ENCODE measurements around the gene ELP4.

The ELP4 gene

DNA sequence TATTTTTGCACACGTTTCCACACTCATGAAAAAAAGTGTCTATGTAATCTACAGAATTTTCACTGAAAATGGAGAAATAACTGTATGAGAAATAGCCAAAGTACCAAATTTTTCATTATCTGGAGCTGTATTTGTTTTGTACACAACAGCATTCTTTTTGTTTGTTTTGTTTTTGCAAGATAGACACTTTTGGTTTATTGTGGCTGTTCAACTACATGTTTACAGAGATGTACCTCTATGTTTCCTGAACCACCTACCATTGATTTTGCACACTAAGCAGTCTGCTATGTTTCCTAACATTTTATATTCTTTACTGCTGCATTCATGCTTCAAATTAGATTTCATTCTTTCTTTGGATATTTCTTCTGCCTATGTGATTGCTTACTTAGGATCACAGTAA is 116.3 kb downstream of the ELP4 start:
- Histone ChIP-seq H3K36me3 (ENCODE audit: control insufficient read depth in 1 of 2, insufficient read depth in 2 of 2, low read depth in 1 of 2, low read length in 2 of 2) (no peaks in the 10 kb centered on the region), H3K27me3 (ENCODE audit: control insufficient read depth in 1 of 2, insufficient read depth in 1 of 2, low read length in 2 of 2) (no peaks in the 10 kb centered on the region), H3K4me1 (ENCODE audit: control insufficient read depth, insufficient read depth, low read depth, low read length) (no peaks in the 10 kb centered on the region), H2BK12ac (ENCODE audit: low read length in 2 of 2) (no peak overlapping the region), H3K14ac (ENCODE audit: low read length in 2 of 2) (no peak overlapping the region), H3K18ac (ENCODE audit: low read depth in 1 of 2, low read length in 2 of 2) (no peak overlapping the region), H2AFZ (ENCODE audit: low read depth, low read length) (no peak overlapping the region), H2BK120ac (ENCODE audit: low read depth, low read length) (no peak overlapping the region), H3K4me3 (ENCODE audit: insufficient read depth in 1 of 2, low read depth in 1 of 2, low read length in 2 of 2) (no peak overlapping the region), H3K9me3 (ENCODE audit: control insufficient read depth, low read length) (no peaks in the 10 kb centered on the region), H3K4me2 (ENCODE audit: low read length, poor library complexity, severe bottlenecking) (no peak overlapping the region), H4K91ac (ENCODE audit: low read length) (no peak overlapping the region), H3K9ac (ENCODE audit: low read length) (no peak overlapping the region), H2BK5ac (ENCODE audit: low read depth, low read length, poor library complexity, severe bottlenecking) (no peak overlapping the region), H4K8ac (ENCODE audit: low read length) (no peak overlapping the region), H2AK5ac (ENCODE audit: low read length, severe bottlenecking) (no peak overlapping the region), H3K4ac (ENCODE audit: low read depth in 1 of 2, low read length in 2 of 2) (no peak overlapping the region), H3K27ac (ENCODE audit: low read length, poor library complexity, severe bottlenecking) (no peak overlapping the region), H3K23ac (ENCODE audit: low read length in 2 of 2) (no peak overlapping the region), H2BK15ac (ENCODE audit: low read depth, poor library complexity, severe bottlenecking) (no peak overlapping the region), H3K79me1 (replicated peaks; ENCODE audit: low read length, poor library complexity, severe bottlenecking) (no peaks in the 10 kb centered on the region)
- DNase-seq = no peak
- no CpG with 5 or more reads among the region's 1 CpG for WGBS

DNA sequence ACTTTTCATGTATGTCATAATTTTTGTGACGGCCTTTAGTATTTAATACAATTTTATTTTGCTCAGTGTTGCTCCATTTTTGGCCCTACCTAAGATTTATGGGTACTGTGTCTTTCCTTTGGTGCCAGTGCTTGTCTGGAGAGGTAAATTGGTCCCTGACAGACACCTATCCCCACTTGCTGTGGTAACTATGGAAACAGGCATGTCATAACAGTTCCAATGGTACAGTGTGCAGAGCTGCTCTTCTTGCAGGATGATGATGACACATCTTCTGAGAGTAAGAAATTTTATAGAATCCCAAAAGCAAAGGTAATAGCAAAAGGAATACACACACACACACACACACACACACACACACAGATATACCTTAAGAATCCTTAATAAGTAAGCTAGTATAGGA is 118.5 kb downstream of the ELP4 start:
- H3K23ac ChIP-seq (ENCODE audit: low read length in 2 of 2) = no peak overlapping the region
- no peaks in the 10 kb centered on the region for H3K4me1 ChIP-seq (ENCODE audit: control insufficient read depth, insufficient read depth, low read depth, low read length)
- no peak overlapping the region for H2BK12ac ChIP-seq (ENCODE audit: low read length in 2 of 2)
- H3K4me2 ChIP-seq (ENCODE audit: low read length, poor library complexity, severe bottlenecking) = no peak overlapping the region
- no peak overlapping the region for H3K27ac ChIP-seq (ENCODE audit: low read length, poor library complexity, severe bottlenecking)
- H3K9ac ChIP-seq (ENCODE audit: low read length) = no peak overlapping the region
- no peaks in the 10 kb centered on the region for H3K36me3 ChIP-seq (ENCODE audit: control insufficient read depth in 1 of 2, insufficient read depth in 2 of 2, low read depth in 1 of 2, low read length in 2 of 2)
- no peaks in the 10 kb centered on the region for H3K79me1 ChIP-seq (replicated peaks; ENCODE audit: low read length, poor library complexity, severe bottlenecking)
- no peak overlapping the region for H3K4me3 ChIP-seq (ENCODE audit: insufficient read depth in 1 of 2, low read depth in 1 of 2, low read length in 2 of 2)
- H3K27me3 ChIP-seq (ENCODE audit: control insufficient read depth in 1 of 2, insufficient read depth in 1 of 2, low read length in 2 of 2) = no peaks in the 10 kb centered on the region
- no peak overlapping the region for H2BK5ac ChIP-seq (ENCODE audit: low read depth, low read length, poor library complexity, severe bottlenecking)
- whole genome bisulfite sequencing = no CpG with 5 or more reads among the region's 1 CpG
- no peak for DNase-seq
- H2BK15ac ChIP-seq (ENCODE audit: low read depth, poor library complexity, severe bottlenecking) = no peak overlapping the region
- no peak overlapping the region for H4K91ac ChIP-seq (ENCODE audit: low read length)
- no peak overlapping the region for H2AFZ ChIP-seq (ENCODE audit: low read depth, low read length)
- H2BK120ac ChIP-seq (ENCODE audit: low read depth, low read length) = no peak overlapping the region
- no peak overlapping the region for H3K4ac ChIP-seq (ENCODE audit: low read depth in 1 of 2, low read length in 2 of 2)
- H2AK5ac ChIP-seq (ENCODE audit: low read length, severe bottlenecking) = no peak overlapping the region
- H3K14ac ChIP-seq (ENCODE audit: low read length in 2 of 2) = no peak overlapping the region
- no peak overlapping the region for H4K8ac ChIP-seq (ENCODE audit: low read length)
- H3K18ac ChIP-seq (ENCODE audit: low read depth in 1 of 2, low read length in 2 of 2) = no peak overlapping the region
- no peaks in the 10 kb centered on the region for H3K9me3 ChIP-seq (ENCODE audit: control insufficient read depth, low read length)

DNA sequence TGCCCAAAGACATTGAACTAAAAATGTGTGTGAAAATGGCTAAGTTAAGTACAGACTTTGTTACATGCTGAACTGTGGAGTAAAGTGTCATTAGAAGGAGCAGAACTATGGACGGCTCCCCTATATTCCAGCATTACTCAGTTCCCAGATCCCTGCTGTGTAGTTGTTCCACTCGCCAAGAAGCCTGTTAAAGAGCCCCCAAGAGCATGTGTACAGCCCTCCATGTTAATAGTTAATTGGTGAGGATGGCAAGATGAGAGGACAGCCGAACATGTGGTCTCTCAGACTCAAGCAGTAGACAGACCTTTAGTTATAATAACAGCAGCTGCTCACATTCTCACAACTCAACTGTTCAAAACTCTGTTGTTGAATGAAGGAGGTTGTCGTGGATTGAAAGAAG is 127.4 kb downstream of the ELP4 start:
- Histone ChIP-seq H3K79me1 (replicated peaks; ENCODE audit: low read length, poor library complexity, severe bottlenecking) (no peaks in the 10 kb centered on the region), H3K4me3 (ENCODE audit: insufficient read depth in 1 of 2, low read depth in 1 of 2, low read length in 2 of 2) (no peak overlapping the region), H3K27me3 (ENCODE audit: control insufficient read depth in 1 of 2, insufficient read depth in 1 of 2, low read length in 2 of 2) (no peaks in the 10 kb centered on the region), H3K36me3 (ENCODE audit: control insufficient read depth in 1 of 2, insufficient read depth in 2 of 2, low read depth in 1 of 2, low read length in 2 of 2) (no peaks in the 10 kb centered on the region), H3K18ac (ENCODE audit: low read depth in 1 of 2, low read length in 2 of 2) (no peak overlapping the region), H2AFZ (ENCODE audit: low read depth, low read length) (no peak overlapping the region), H2BK12ac (ENCODE audit: low read length in 2 of 2) (no peak overlapping the region), H3K4me2 (ENCODE audit: low read length, poor library complexity, severe bottlenecking) (no peak overlapping the region), H4K8ac (ENCODE audit: low read length) (no peak overlapping the region), H3K9me3 (ENCODE audit: control insufficient read depth, low read length) (no peaks in the 10 kb centered on the region), H2BK5ac (ENCODE audit: low read depth, low read length, poor library complexity, severe bottlenecking) (no peak overlapping the region), H3K27ac (ENCODE audit: low read length, poor library complexity, severe bottlenecking) (no peak overlapping the region), H3K23ac (ENCODE audit: low read length in 2 of 2) (no peak overlapping the region), H3K14ac (ENCODE audit: low read length in 2 of 2) (no peak overlapping the region), H3K9ac (ENCODE audit: low read length) (no peak overlapping the region), H4K91ac (ENCODE audit: low read length) (no peak overlapping the region), H3K4me1 (ENCODE audit: control insufficient read depth, insufficient read depth, low read depth, low read length) (no peaks in the 10 kb centered on the region), H2BK120ac (ENCODE audit: low read depth, low read length) (no peak overlapping the region), H2BK15ac (ENCODE audit: low read depth, poor library complexity, severe bottlenecking) (no peak overlapping the region), H2AK5ac (ENCODE audit: low read length, severe bottlenecking) (no peak overlapping the region), H3K4ac (ENCODE audit: low read depth in 1 of 2, low read length in 2 of 2) (no peak overlapping the region)
- DNase-seq = no peak
- no CpG with 5 or more reads among the region's 4 CpGs for WGBS

DNA sequence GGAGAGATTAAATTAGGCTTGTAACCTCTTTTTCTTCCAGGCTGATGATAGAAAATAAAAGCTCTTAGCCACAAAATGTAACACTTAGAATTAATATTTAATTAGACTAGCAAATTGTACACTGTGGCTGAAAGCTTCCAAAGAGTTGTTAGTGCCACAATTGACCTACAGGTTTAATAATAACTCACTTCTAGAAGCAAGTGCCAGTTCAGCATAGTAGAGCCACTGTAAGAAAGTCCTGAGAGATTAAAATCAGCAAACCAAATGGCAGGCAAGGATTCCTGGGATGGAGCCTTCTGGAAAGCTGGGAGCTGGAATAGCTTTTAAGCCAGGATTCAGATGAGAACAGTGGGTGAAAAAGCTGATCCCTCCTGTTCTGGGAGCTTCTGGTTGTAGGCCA is 131.0 kb downstream of the ELP4 start:
- Histone ChIP-seq H4K91ac (ENCODE audit: low read length) (no peak overlapping the region), H3K4me1 (ENCODE audit: control insufficient read depth, insufficient read depth, low read depth, low read length) (no peaks in the 10 kb centered on the region), H3K18ac (ENCODE audit: low read depth in 1 of 2, low read length in 2 of 2) (no peak overlapping the region), H3K4ac (ENCODE audit: low read depth in 1 of 2, low read length in 2 of 2) (no peak overlapping the region), H2BK15ac (ENCODE audit: low read depth, poor library complexity, severe bottlenecking) (no peak overlapping the region), H3K23ac (ENCODE audit: low read length in 2 of 2) (no peak overlapping the region), H3K27me3 (ENCODE audit: control insufficient read depth in 1 of 2, insufficient read depth in 1 of 2, low read length in 2 of 2) (no peaks in the 10 kb centered on the region), H2BK12ac (ENCODE audit: low read length in 2 of 2) (no peak overlapping the region), H3K9ac (ENCODE audit: low read length) (no peak overlapping the region), H3K27ac (ENCODE audit: low read length, poor library complexity, severe bottlenecking) (peak overlapping the region; percentile 7), H4K8ac (ENCODE audit: low read length) (no peak overlapping the region), H3K14ac (ENCODE audit: low read length in 2 of 2) (no peak overlapping the region), H3K9me3 (ENCODE audit: control insufficient read depth, low read length) (no peaks in the 10 kb centered on the region), H2AK5ac (ENCODE audit: low read length, severe bottlenecking) (no peak overlapping the region), H2AFZ (ENCODE audit: low read depth, low read length) (no peak overlapping the region), H3K4me3 (ENCODE audit: insufficient read depth in 1 of 2, low read depth in 1 of 2, low read length in 2 of 2) (no peak overlapping the region), H3K36me3 (ENCODE audit: control insufficient read depth in 1 of 2, insufficient read depth in 2 of 2, low read depth in 1 of 2, low read length in 2 of 2) (no peaks in the 10 kb centered on the region), H2BK5ac (ENCODE audit: low read depth, low read length, poor library complexity, severe bottlenecking) (no peak overlapping the region), H3K79me1 (replicated peaks; ENCODE audit: low read length, poor library complexity, severe bottlenecking) (no peaks in the 10 kb centered on the region), H2BK120ac (ENCODE audit: low read depth, low read length) (no peak overlapping the region), H3K4me2 (ENCODE audit: low read length, poor library complexity, severe bottlenecking) (no peak overlapping the region)
- DNase-seq = no peak

All from mesenchymal stem cell (in vitro differentiated cells and primary cell).